ENCODE results near the gene NFKB1. TPM values are rescaled to one million over a fixed set of nuclear protein-coding genes. Genes with fewer than 3 reads are reported as not detected.

Gene NFKB1
- polyA plus RNA-seq, 4 donors = 25.4 to 28.9 (median 28.0) TPM

GRCh38 chr4:102493794-102494193 lies 7.4 kb upstream of the NFKB1 start:
- DNase-seq (ENCODE audit: low read depth in 4 of 4, low spot score in 3 of 4) = no peak

- DNase-seq (ENCODE audit: low read depth in 4 of 4, low spot score in 3 of 4) = no peak
These were observed 6.6 kb upstream of the NFKB1 start for GRCh38 chr4:102494603-102495002.

DNA sequence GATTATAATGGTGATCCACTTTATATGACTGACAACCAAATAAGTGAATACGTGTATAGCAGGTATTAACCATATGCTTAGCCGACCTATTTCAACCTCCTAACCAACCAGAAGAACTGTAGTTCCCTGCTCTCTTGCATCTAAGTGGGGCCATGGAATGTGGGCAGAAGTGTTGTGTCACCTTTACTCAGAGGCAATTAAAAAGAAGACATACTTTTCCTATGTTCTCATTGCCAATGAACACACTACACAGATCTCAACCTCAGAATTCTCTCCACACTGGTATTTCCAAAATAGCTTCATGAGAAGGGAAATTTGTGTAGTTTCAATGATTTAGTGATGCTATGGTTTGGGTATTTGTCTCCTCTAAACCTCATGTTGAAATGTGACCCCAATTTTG lies 3.2 kb upstream of the NFKB1 start:
- DNase-seq (ENCODE audit: low read depth in 4 of 4, low spot score in 3 of 4) = no peak

GRCh38 chr4:102500352-102500695 lies 835 bp upstream of the NFKB1 start:
- DNase-seq (ENCODE audit: low read depth in 4 of 4, low spot score in 3 of 4) = no peak

GRCh38 chr4:102501447-102501696 lies 213 bp downstream of the NFKB1 start:
- peak in 1 of 4 donors; percentile 36 for DNase-seq (ENCODE audit: low read depth in 4 of 4, low spot score in 3 of 4)

GRCh38 chr4:102502543-102502818 lies 1.3 kb downstream of the NFKB1 start:
- no peak for DNase-seq (ENCODE audit: low read depth in 4 of 4, low spot score in 3 of 4)

DNA sequence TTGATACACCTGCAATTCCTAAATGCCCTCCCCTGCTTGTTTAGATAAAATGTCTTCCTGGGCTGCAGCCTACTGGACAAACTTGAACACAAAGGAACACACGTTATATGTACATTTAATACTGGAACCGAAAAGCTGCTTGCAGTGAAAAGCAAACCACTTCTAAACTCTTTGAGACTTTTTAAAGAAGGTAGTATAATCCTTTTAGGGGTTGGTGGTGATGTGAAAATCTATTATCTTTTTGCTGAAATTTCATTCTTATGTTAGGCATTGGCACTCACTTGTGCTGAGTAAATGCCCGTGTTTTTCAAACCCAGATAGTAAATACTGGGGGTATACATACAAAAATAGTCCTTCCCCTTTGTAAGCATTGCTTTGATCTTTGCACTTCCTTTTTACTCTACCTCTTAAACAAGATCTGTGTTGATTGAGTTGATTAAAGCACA lies 2.2 kb downstream of the NFKB1 start:
- DNase-seq (ENCODE audit: low read depth in 4 of 4, low spot score in 3 of 4) = no peak

GRCh38 chr4:102503831-102504786 lies 3.0 kb downstream of the NFKB1 start:
- no peak for DNase-seq (ENCODE audit: low read depth in 4 of 4, low spot score in 3 of 4)

DNA sequence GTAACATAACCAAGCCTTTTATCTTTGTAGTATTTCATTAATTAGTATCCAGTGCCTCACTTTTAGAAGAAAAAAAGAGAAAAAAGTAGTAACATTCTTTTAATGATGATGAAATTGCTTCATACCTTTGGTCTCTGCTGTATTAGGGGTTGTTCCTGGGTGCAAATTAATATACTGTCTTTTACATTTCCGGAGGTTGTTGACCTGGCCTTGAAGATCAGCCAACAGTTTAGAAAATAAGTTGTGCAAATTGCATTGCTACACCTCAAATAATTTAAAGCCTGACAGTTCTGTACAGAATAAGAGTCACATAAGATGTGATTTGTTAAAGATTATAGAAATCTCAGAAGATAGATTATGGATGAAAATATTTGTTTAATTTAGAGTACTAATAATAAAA lies 3.8 kb downstream of the NFKB1 start:
- DNase-seq (ENCODE audit: low read depth in 4 of 4, low spot score in 3 of 4) = no peak

- no peak for DNase-seq (ENCODE audit: low read depth in 4 of 4, low spot score in 3 of 4)
These were observed 4.5 kb downstream of the NFKB1 start for GRCh38 chr4:102505708-102506107.

DNA sequence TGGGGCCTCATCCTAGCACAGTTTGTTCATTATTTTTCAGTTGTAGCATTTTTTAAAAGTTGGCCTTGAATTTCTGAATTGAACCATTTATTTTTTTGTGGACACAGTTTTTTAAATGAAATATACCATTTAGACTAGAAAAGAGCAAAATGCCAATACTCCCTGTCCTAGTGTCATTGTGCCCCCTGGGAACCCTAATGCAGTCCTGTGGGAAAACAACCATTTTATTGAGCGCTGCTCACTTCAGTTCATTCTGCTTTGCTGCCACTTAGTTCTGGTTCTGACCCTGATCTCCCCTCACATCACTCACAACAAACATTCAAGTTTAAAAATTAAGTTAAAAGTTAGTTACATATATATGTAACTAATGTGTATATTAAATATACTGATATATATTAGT lies 5.4 kb downstream of the NFKB1 start:
- DNase-seq (ENCODE audit: low read depth in 4 of 4, low spot score in 3 of 4) = no peak

GRCh38 chr4:102511830-102512605 lies 10.9 kb downstream of the NFKB1 start:
- DNase-seq (ENCODE audit: low read depth in 4 of 4, low spot score in 3 of 4) = no peak

DNA sequence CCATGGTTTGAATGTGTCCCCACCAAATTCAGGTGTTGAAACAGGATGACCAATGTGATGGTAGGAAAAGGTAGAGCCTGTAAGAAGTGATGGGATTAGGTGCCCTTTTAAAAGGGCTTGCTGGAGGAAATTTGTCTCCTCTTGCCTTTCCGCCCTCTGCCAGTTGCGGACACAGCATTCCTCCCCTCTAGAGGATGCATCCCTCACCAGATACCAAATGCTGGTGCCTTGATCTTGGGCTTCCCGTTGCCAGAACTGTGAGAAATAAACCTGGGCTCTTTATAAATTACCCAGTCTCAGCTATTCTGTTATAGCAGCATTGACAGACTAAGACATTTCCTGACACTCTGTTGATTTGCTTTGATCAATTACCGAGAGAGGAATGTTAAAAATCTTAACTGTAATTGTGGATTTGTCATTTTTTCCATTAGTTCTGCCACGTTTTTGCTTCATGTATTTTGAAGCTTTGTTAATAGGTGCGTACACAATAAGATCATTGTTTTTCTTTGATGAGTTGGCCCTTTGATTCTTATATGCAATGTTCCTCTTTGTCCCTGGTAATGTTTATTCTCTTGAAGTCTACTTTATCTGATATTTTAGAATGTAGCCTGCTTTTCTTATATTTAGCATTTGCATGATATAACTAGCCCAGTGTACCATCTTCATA lies 13.3 kb downstream of the NFKB1 start:
- no peak for DNase-seq (ENCODE audit: low read depth in 4 of 4, low spot score in 3 of 4)

- no peak for DNase-seq (ENCODE audit: low read depth in 4 of 4, low spot score in 3 of 4)
These were observed 16.6 kb downstream of the NFKB1 start for GRCh38 chr4:102517753-102518152.

DNA sequence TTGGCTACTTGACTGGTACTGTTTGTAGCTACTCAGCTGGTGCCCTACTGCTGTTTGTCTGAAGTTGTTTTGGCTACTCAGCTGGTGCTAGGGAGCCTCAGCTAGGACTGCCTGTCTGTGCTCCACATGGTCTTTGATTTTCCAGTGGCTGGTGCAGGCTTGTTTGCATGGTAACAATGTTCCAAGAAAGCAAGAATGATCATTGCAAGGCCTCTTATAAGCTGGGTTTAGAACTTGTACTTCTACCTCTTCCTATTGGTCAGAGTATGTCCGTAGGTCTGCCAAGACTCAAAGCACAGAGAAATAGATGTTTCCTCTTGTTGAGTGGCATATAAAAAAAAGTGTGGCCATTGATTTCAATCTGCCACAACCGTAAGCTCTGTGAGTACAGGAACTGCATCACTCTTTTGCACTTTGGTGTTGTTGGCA lies 17.6 kb downstream of the NFKB1 start:
- DNase-seq (ENCODE audit: low read depth in 4 of 4, low spot score in 3 of 4) = no peak

DNA sequence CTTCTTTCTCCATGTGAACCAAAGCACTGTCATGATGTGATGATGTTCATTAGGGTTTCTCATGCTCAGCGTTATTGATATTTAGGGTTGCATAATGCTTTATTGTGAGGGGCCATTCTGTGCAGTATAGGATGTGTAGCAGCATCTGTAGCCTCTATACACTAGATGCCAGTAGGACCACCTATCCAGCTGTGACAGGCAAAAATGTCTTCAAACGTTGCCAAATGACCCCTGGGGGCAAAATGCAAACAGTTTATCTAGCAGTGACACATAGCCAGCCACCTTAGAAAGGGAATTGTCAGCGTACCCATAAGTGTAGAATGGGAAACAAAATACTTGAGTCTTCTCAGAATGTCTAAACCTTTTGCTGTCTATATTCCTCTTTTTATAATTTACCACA lies 18.8 kb downstream of the NFKB1 start:
- no peak for DNase-seq (ENCODE audit: low read depth in 4 of 4, low spot score in 3 of 4)

DNA sequence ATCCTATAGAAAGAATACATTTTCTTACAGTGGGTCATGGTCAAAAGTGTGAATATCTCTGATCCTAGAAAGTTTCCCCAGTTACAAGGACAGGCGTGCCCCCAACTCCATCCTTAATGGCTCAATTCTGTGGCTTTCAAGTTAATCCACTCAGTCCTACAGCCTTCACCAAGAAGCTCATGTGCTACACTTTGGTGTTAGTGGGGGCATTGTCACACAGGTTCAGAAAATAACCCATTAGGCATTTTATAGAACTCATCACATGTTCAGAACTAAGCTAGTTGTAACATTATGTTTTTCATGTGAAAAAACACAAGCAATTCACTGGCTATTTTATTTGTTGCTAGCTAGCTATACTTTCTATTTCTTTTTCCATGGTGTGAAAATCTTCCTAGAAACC lies 20.4 kb downstream of the NFKB1 start:
- DNase-seq (ENCODE audit: low read depth in 4 of 4, low spot score in 3 of 4) = no peak

DNA sequence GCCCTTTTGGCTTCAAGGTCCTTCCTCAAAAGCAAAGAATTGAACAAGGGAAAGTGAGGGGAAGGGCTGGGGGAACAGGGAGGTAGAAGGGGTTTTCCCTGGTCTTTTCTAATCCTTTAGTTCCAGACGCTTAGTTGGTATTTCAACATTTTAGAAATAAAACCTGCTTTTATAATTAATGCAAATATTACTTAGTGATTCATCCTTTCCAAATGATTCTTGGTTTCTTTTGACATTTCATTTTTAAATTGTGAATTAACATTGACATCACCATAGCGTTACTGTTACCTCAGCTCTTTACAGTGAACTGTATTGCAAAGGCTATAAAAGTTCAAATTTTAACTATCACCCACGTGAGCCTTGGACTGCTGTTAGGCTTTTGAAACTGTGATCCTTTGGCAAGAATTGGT lies 20.9 kb downstream of the NFKB1 start:
- DNase-seq (ENCODE audit: low read depth in 4 of 4, low spot score in 3 of 4) = no peak

- DNase-seq (ENCODE audit: low read depth in 4 of 4, low spot score in 3 of 4) = no peak
These were observed 23.5 kb downstream of the NFKB1 start for GRCh38 chr4:102524691-102525090.

GRCh38 chr4:102525097-102525496 lies 23.9 kb downstream of the NFKB1 start:
- no peak for DNase-seq (ENCODE audit: low read depth in 4 of 4, low spot score in 3 of 4)

DNA sequence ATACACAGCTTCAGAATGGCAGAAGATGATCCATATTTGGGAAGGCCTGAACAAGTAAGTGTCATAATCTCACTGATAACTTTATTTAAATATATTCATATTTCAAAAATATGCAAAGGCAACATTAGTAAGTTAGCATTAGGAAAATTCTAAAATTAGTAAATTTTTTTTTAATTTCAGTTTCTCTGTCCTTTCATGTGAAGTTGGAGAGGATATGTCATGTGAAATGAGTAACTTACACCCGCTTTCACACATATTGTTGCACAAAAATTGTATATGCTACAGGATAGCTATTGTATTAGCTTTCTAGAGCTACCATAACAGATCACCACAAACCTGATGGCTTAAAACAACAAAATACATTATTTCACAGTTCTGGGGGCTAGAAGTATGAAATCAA lies 24.3 kb downstream of the NFKB1 start:
- DNase-seq (ENCODE audit: low read depth in 4 of 4, low spot score in 3 of 4) = no peak

DNA sequence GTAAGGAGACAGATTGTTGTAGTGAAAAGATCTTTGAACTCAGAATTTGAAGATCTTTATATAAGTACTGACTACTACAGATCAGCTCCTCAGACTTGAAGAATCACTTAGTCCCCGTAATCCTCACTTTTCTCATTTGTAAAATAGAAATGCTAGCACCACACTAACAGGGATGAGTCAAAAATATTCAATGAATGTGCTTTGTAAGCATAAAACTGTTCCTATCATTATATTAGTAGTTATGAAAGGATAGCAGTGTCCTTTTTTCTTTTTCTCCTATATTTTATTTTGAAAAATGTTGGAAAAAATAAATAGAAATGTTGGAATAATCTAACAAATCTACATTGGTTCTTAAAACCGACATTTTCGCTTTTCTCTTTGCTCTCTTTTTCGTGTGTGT lies 25.4 kb downstream of the NFKB1 start:
- DNase-seq (ENCODE audit: low read depth in 4 of 4, low spot score in 3 of 4) = no peak
